HG02973 (cell line): ENCODE measurements around the gene TOMT.

Experiments used
- ATAC-seq: cut with Tn5 transposase; IDR thresholded peaks from one replicate; pipeline ENCODE4 v1.9.1; 2021; ENCODE audit warnings: moderate library complexity; ENCODE audit not compliant: unreplicated experiment

Gene TOMT, protein sequence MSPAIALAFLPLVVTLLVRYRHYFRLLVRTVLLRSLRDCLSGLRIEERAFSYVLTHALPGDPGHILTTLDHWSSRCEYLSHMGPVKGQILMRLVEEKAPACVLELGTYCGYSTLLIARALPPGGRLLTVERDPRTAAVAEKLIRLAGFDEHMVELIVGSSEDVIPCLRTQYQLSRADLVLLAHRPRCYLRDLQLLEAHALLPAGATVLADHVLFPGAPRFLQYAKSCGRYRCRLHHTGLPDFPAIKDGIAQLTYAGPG

DNA sequence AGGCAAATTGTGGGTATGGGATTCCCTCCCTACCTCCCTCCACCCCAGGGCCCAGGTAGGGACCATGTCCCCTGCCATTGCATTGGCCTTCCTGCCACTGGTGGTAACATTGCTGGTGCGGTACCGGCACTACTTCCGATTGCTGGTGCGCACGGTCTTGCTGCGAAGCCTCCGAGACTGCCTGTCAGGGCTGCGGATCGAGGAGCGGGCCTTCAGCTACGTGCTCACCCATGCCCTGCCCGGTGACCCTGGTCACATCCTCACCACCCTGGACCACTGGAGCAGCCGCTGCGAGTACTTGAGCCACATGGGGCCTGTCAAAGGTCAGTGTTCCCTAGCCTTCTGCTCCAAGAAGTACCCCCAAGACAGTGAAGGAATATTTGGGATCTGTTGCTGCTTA, at the start of gene TOMT:
Gene TOMT (plus strand): TSS at position 37 of the 400 bp plus-strand sequence. CDS start 28 bp downstream, at position 65.
- no peak for ATAC-seq

DNA sequence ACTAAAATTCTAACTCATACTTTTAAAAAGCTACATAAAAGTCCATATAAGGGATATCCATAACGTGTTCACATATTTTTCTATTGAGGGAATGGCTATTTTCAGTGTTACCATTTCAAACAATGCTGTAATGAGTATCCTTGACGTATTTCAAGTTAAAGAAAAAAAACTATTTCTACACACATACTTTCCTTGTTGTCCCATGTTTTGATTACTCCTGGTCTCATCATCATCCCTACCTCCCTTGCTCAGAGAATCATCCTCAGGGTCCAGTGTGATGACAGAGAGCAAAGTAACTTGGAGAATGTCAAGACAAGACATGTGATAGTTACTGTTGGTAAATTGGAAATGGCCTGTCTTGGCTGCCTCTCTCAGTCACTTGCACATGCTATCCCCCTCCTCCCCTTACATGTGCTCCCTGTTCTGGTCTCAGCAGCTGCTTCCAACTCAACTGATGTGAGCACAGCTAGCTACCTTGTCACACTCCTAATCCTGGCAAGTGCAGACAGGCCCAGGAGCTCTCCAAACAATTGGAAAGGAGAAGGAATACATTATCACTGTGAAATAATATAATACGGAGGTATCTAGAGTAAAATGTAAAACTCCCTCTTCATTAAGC, 47.2 kb upstream of the TOMT start:
- no peak for ATAC-seq

DNA sequence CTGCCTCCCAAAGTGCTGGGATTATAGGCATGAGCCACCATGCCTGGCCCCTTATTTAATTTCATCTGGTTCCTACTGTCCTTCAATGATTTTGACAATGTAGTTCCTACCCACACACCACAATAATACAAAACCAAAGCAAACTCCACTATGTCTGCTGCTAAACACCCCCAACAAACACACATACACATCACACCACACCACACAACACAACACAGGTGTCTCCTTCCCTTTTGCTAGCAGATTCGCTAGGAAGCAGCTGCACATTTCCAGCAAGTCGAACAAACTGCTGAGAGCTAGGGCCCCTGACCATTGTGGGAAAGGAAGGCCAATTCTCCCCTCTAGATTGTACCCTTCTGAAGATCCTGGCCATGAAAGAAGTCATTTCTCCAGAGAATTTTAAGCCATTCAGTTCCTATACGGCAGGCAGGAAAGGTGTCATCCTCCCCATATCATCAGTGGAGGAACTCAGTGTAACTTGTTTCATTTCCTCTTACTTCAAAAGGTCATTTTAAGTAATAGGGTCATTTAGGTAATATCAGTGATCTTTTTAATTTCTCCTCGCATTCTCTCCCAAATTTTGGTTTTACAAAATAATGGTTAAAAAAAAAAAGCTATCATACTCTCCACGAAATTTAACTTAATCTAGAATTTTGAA, 43.9 kb upstream of the TOMT start:
- ATAC-seq = no peak

DNA sequence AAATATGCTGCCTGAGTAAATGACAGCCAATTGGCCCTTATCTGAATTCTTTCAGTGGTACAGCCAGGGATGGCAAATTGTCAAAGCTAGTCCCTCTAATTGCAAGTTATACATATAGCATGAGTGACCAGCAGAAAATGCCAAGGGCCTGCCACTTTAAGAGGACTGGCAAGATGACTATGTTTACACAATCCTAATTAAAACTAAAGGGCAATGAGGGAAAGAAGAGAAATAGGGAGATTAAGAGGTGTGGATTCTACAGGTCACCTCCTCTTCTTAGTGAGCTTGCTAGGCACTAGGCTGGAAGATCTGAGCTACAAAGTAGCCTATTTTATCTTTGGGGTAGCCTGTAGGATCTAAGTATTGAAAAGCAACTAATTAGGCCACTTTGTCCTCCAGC, 38.9 kb upstream of the TOMT start:
- ATAC-seq = no peak

DNA sequence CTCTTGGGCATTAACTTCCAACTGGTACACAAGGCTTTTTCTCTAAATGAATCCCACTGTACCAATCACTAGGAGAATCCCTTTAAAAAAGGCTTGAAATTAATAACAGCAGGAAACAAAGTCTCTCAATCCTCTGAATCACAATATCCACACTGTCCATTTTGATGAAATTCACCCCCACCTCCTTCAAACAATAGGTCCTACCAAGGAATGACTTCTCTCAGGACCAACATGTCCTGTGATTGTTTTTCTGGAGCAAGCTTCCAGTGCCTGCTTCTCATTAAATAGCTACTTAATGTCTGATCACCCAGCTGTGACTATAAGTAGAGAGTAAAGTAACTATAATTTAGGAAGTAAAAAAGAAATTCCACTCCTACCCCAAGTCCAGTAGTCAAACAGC, 38.5 kb upstream of the TOMT start:
- no peak for ATAC-seq

DNA sequence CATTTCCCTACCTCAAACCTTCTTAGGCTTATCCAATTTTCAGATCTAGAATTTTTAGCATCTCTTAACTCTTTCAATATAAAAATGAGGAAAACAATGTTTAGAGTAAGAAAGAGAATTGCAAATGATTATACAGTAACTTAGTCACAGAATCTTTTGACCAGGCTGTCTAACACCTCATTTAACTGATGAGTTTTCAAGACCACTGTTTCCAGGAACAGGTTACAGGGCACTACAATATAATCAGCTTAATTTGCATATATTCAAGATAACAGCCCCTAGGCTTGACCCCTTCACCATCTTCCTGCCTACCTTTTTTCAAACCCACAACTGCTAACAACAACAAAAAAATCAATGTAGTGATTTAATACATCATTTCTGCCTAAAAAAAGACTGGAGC, 38.0 kb upstream of the TOMT start:
- ATAC-seq = no peak

DNA sequence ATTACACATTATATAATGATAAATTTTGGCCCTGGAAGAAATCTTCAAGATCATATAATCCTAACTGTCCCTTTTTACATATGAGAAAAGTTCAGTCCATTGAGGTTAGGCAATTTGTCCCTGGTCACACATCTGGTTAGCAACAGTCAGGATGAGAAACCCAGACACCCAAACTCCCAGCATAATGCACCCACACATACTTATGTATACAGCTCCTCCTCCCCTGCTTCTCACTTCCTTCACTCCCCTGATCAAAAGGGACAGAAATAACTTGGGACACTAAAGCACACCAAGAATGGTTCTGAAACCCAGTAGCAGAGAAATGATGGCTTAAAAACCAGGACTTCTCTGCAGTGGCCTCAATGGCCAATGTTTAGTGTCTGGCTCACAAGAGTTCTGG, 36.5 kb upstream of the TOMT start:
- no peak for ATAC-seq

DNA sequence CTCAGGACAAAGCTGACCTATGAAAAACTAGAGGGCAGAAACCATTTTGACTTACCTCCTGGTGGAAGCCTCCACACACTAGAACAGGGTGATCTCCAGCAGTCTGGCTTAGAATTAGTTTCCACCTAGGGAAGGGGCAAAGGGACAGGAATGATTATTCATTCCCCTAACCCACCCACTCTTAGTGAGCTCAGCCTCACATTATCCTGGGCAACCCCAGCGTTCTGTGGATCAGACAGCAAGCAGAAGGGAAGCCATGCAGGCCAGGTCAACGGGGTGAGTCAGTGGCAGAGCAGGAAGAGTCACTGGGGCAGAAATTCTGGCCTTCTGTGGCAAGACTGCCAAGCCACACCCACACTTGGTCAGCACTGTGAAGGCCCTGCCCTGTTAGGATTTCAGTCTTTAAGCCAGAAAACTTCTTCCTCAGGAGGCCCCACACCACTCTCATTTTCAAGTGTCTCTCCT, 35.9 kb upstream of the TOMT start:
- ATAC-seq = no peak

DNA sequence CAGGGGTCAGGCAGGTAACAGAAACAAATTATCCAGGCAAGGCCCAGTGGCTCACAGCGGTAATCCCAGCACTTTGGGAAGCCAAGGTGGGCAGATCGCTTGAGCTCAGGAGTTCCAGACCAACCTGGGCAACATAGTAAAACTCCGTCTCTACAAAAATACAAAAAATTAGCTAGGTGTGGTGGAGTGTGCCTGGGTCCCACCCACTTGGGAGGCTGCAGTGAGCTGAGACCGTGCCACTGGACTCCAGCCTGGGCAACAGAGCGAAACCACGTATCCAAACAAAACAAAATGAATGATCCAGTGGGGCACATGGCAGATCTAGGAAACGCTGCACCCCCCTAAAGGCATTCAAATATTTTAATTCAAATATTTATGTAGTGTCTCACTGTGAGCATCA, 35.2 kb upstream of the TOMT start:
- no peak for ATAC-seq

DNA sequence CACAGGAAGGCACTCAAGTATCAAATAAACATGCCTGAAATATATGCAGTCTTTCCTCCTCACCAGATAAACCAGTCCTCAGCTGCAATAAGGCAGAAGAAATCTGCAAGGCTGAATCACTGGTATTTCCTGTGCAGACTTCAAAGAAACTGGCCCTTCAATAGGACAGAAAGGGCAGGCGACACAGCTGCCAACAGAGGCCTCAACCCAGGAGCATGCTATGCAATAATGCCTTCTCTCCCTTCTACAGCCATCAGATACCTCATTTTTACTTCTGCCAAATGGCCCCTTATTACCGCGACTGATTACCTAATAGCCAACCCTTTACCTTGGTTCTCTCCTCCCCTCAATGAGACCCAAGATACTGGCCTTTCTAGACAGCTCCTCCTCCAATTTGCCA, 33.4 kb upstream of the TOMT start:
- no peak for ATAC-seq

DNA sequence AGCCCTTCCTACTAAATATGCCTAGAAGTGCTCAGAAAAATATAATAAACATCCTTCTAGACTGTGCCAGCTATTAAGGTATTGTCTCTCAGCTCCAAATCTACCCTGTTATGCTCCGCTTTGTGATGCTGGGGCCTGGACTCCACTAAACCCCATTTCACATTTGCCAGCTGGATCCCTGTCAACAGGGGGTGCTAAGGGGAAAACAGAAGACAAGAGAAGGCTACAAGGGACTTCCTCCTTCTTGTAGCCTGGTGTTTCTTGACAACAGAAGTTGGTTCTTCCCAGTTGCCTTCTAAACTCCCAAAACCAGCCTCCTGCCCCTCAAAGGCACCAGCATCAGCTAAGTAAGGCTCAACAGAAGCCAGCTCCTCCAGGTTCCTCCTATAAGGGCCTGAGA, 30.6 kb upstream of the TOMT start:
- no peak for ATAC-seq

DNA sequence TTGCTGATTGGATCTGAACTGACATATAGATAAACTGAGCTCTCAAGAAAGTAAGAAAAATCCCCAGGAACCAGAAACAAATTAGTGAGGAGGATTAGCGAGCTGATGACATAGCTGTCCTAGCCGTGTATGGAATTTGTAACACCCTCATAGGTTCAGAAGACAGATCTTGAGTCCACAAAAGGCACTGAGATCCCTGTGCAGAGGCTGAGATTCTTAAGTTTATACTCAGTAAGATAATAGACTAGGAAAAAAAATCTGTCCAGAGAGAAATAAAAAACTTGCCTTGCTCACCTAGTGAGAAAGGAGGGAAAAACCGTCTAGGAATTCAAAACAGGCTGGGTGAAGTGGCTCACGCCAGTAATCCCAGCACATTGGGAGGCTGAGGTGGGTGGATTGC, 30.0 kb upstream of the TOMT start:
- ATAC-seq = no peak

DNA sequence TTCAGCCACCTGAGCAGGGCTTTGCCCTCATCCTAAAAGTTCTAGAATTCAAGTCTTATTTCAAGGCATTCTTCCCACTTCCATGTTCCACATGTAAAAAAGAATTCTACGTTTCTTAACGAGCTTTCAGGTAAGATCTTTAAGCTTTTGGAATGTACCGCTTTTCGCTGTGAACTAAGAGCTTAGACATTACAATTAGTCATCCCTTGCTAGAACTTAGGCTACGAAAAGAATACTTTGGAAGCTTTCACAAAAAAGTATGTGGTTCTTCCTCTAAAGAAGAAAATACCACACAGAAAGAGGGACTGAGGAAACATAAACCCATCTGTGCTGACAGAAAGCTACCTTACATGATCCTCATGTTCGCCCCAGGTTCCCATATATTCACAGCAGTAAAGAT, 27.2 kb upstream of the TOMT start:
- ATAC-seq = no peak

DNA sequence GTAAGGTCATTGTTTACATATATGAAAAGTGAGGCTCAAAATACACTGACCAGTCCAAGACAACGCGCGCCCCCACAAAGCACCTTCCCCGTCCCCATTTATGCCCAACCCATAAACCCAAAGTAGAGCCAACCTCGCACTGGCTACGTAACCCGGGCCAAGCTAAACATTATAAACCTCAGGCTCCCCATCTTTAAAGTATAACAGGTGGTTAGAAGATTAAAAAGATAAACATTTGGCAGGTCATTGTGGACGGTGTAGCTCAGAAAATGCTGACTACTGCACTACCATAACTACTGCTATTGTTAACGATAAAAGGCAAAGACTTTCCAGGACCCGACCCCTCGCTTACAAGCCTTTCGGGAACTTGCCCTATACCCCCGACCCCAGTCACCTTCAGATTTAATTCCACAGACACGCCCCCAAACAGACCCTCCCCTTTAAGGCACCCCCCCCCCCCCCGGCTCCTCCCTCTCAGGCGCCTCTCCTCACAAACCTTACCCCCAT, 25.9 kb upstream of the TOMT start:
- no peak for ATAC-seq

DNA sequence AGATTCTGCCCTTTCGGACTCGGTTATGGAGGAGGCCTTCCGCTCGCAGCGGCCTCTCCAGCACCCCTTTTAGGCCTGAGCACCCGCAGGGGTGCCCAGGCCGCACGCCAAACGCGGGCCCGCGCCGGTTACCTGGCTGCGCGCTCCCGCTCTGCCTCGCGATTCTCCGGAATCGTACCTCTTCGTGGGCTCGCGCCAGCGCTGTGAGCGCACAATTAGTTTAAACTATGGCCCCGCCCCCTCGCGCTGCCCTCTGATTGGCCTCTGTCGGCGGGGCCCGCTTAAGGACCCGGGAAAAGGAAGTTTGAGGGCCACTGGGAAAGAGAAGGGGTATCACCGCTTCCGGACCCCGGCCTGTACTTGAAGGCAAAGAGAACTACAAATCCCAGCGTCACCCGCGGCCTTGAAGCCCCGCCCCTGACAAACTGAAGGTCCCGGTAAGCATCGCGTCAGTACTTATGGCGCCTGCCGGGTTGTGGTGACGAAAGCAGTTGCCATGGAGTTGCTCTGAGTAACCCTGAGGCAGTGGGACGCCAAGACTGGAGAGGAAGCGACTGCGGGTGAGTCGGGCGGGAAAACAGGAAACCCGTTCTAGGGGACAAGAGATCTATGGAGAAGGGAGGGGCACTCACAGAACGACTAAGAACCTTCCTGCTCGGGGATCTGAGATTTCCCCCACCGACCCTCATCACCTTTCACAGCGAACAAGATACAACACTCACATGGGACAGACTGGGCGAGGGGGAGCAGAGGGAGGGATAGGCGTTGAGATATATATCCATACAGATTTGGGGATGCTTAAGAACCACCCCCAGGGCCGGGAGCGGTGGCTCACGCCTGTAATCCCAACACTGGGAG, 25.2 kb upstream of the TOMT start, which contains the start of the genes LRRC51 and NUMA1:
Gene LRRC51 (plus strand): TSS at position 525 of the 858 bp plus-strand sequence. CDS start 8,234 bp downstream, outside the sequence.
Gene NUMA1 (minus strand): TSS at position 217 of the 858 bp plus-strand sequence. CDS start 44,599 bp downstream, outside the sequence.
- ATAC-seq = peak; percentile 86

DNA sequence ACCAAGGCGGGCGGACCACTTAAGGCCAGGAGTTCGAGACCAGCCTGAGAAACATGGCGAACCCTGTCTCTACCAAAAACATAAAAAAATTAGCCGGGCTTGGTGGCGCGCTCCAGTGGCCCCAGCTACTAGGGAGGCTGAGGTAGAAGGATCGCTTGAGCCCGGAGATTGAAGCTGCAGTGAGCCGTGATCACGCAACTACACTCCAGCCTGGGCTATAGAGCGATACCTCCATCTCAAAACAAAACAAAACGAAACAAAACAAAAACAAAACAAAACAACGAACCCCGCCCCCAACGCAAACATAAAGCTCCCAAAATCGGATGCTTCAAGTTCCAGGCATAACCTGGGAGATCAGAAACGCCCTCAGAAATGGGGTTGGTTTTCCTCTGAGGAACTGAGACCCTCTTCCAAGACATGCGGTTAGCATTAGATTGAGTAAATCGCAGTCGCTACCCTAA, 24.5 kb upstream of the TOMT start:
- ATAC-seq = no peak

DNA sequence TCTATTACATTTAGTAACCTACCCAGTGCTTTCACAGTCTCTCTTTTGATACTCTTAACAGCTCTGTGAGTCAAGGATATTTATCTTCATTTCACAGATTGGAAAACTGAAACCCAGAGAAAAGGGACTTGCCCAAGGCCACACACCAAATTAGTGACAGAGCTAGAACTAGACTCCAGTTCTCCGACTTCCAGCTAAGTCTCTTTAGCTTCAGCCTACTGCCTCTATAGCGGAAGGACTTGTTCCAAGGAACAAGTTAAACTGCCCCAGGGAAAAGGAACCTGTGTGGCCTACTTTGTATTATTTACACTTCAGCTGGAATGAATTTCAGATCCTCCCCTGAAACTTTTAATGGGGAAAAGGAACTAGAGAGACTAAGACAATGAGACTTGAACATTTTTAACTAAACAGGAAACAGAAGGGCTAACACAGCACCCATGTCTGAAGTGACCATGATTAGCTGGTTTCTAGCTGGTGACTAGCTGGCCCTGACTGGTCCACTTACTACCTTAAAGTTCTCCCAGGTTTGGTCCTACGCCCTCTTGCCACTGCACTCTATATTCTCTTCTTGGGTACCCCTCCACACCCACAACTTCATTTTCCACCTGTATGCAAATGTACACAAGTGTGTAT, 23.8 kb upstream of the TOMT start:
- ATAC-seq = no peak

DNA sequence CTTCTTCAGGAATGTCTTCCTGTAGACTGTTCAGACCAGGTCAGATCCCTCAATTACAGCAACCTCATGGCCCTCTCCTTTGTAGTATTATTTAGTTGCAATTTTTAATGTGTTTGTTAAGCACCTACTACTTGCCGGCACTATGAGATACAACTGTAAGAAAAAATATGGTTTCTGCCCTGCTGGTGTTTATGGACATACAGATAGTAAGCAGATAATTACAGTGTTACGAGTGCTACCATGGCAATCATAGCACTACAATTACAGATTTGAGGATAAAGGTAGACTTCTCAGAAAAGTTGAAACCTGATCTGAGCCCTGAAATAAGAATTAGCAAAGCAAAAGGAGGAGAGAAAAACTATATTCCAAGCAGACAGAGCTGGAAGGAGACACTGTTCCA, 22.3 kb upstream of the TOMT start:
- ATAC-seq = no peak

DNA sequence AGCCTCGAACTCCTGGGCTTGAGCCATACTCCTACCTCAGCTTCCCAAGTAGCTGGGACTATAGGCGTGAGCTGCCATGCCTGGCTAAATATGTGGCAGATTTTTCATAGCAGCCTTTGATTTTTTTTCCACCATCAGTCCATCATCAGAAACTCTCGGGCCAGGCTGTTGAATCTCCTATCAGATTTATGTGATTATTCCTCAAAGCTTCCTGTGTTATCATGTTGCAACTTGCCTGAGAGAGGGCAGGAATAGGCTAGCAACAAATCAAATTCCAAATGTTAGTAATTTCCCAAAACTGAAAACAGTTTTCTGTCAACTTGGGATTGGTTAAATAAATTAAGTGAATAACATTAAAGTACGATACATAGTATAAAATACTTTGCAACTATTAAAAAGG, 21.6 kb upstream of the TOMT start:
- ATAC-seq = no peak

DNA sequence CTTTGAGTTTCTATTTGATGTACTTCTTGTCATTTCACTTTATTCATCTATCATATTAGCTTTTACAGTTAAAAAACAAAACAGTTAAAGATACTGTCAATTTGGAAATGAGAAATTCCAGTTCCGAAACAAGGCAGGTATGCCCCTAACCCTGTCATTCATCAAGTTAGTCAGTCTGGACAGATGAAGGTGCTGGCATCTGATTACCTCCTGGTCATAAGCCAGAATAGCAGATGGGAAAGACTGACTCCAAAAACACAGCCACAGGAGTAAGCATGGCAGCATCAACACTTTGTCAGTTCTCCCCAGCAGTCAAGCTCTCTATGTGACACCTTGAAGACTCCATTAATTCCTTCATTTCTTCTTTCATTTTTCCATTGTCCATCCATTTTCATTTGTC, 20.8 kb upstream of the TOMT start:
- ATAC-seq = no peak
